ENCODE results near the gene CAPN10.

The CAPN10 gene

GRCh38 chr2:240624011-240624949, 37.7 kb downstream of the CAPN10 start:
- DNase-seq (ENCODE audit: low read depth): no peak

GRCh38 chr2:240624950-240625621, 38.6 kb downstream of the CAPN10 start, which contains the start of gene GPR35:
GPR35 (plus strand) TSS chr2:240625480; CDS start chr2:240629953, 4,473 bp downstream.
- DNase-seq (ENCODE audit: low read depth): peak; percentile 62

GRCh38 chr2:240626531-240627300, 40.2 kb downstream of the CAPN10 start:
- no peak for DNase-seq (ENCODE audit: low read depth)

- no peak for DNase-seq (ENCODE audit: low read depth)
Measured at GRCh38 chr2:240627736-240628506, 41.4 kb downstream of the CAPN10 start.

- no peak for DNase-seq (ENCODE audit: low read depth)
Measured at GRCh38 chr2:240628507-240628807, 41.9 kb downstream of the CAPN10 start.

GRCh38 chr2:240628808-240629618, 42.5 kb downstream of the CAPN10 start:
- no peak for DNase-seq (ENCODE audit: low read depth)

GRCh38 chr2:240629619-240629967, 43.1 kb downstream of the CAPN10 start:
- no peak for DNase-seq (ENCODE audit: low read depth)

- DNase-seq (ENCODE audit: low read depth): no peak
Measured at GRCh38 chr2:240629968-240630770, 43.6 kb downstream of the CAPN10 start.

GRCh38 chr2:240630771-240631547, 44.4 kb downstream of the CAPN10 start:
- no peak for DNase-seq (ENCODE audit: low read depth)

- DNase-seq (ENCODE audit: low read depth): no peak
Measured at GRCh38 chr2:240631548-240632305, 45.2 kb downstream of the CAPN10 start.

- no peak for DNase-seq (ENCODE audit: low read depth)
Measured at GRCh38 chr2:240632306-240632721, 45.8 kb downstream of the CAPN10 start.

- no peak for DNase-seq (ENCODE audit: low read depth)
Measured at GRCh38 chr2:240635121-240635997, 48.8 kb downstream of the CAPN10 start.

GRCh38 chr2:240635998-240636547, 49.5 kb downstream of the CAPN10 start:
- DNase-seq (ENCODE audit: low read depth): no peak

- no peak for DNase-seq (ENCODE audit: low read depth)
Measured at GRCh38 chr2:240636563-240637115, 50.1 kb downstream of the CAPN10 start.

- no peak for DNase-seq (ENCODE audit: low read depth)
Measured at GRCh38 chr2:240637116-240637900, 50.8 kb downstream of the CAPN10 start.

GRCh38 chr2:240637901-240638345, 51.4 kb downstream of the CAPN10 start:
- DNase-seq (ENCODE audit: low read depth): no peak

Measured in T follicular helper cell (primary cell).